COLO668 (cell line): ENCODE data around the gene BRME1.
"Not testable (repeated sequence)": the region's sequence is repeated elsewhere in the genome, so short reads cannot be mapped to it uniquely, and the experiment has no call there.

Experiments used
- DNase-seq: peaks from one replicate; lab custom pipeline; 2025; ENCODE audit not compliant: unreplicated experiment; lab: John Stamatoyannopoulos, UW

BRME1 gene

GRCh38 chr19:13868663-13869062 lies 37.3 kb downstream of the BRME1 start:
- DNase-seq = no peak

- DNase-seq = no peak
Observed at GRCh38 chr19:13866463-13867046, 39.4 kb downstream of the BRME1 start.

GRCh38 chr19:13865571-13866462 lies 40.1 kb downstream of the BRME1 start:
- peak; percentile 34 for DNase-seq

- DNase-seq = no peak
Observed at GRCh38 chr19:13864667-13865570, 41.0 kb downstream of the BRME1 start.

- DNase-seq = no peak
Observed at GRCh38 chr19:13864046-13864666, 41.8 kb downstream of the BRME1 start.

GRCh38 chr19:13861714-13862531 lies 44.0 kb downstream of the BRME1 start:
- DNase-seq = peak; percentile 79

GRCh38 chr19:13861392-13861713 lies 44.6 kb downstream of the BRME1 start:
- no peak for DNase-seq

GRCh38 chr19:13860679-13861391 lies 45.1 kb downstream of the BRME1 start:
- DNase-seq = no peak

GRCh38 chr19:13859361-13859880 lies 46.5 kb downstream of the BRME1 start:
- no peak for DNase-seq

GRCh38 chr19:13856497-13856896 lies 49.4 kb downstream of the BRME1 start:
- DNase-seq = no peak

GRCh38 chr19:13852171-13852707 lies 53.7 kb downstream of the BRME1 start:
- not testable (repeated sequence) for DNase-seq

- DNase-seq = not testable (repeated sequence)
Observed at GRCh38 chr19:13851734-13852114, 54.2 kb downstream of the BRME1 start.

- peak; percentile 76 for DNase-seq
Observed at GRCh38 chr19:13850910-13851733, 54.8 kb downstream of the BRME1 start.

GRCh38 chr19:13849991-13850909 lies 55.7 kb downstream of the BRME1 start:
- peak; percentile 89 for DNase-seq

GRCh38 chr19:13848798-13849676 lies 56.9 kb downstream of the BRME1 start:
- no peak for DNase-seq

GRCh38 chr19:13848340-13848677 lies 57.6 kb downstream of the BRME1 start:
- DNase-seq = no peak
